Osteoblast (primary cell): Measurements from ENCODE around the gene DNAJB13. TPM values are rescaled to one million over a fixed set of nuclear protein-coding genes. Genes with fewer than 3 reads are reported as not detected.

Experiments used
- DNase-seq: peaks from one replicate; pipeline ENCODE4 v3.0.0; 2011; ENCODE audit warnings: low spot score, mixed read lengths; ENCODE audit not compliant: insufficient read length; ENCODE audit errors: missing footprints
- H2AFZ ChIP-seq: 2 replicates; pipeline ENCODE4 v1.6.0; 2011; ENCODE audit warnings: mild to moderate bottlenecking, low read length
- H3K27ac ChIP-seq: 2 replicates; pipeline ENCODE4 v1.5.1; 2011; ENCODE audit warnings: mild to moderate bottlenecking, low read depth, low read length, moderate library complexity
- H3K27me3 ChIP-seq: 2 replicates; pipeline ENCODE4 v1.6.0; 2012; ENCODE audit warnings: mild to moderate bottlenecking, control low read depth, inconsistent platforms, low read length, moderate library complexity; ENCODE audit not compliant: insufficient read depth
- H3K36me3 ChIP-seq: 2 replicates; pipeline ENCODE4 v1.5.1; 2011; ENCODE audit warnings: mild to moderate bottlenecking, low read length, control low read depth, moderate library complexity; ENCODE audit not compliant: insufficient read depth
- H3K4me1 ChIP-seq: 2 replicates; pipeline ENCODE4 v1.5.1; 2011; ENCODE audit warnings: mild to moderate bottlenecking, low read length, control low read depth, moderate library complexity; ENCODE audit not compliant: insufficient read depth
- H3K4me2 ChIP-seq: 2 replicates; pipeline ENCODE4 v1.6.0; 2011; ENCODE audit warnings: mild to moderate bottlenecking, low read length; ENCODE audit not compliant: insufficient read depth
- H3K4me3 ChIP-seq: fragments of 200-600 bp; sonication (generic); 3 replicates; pipeline ENCODE4 v1.5.1; 2012; ENCODE audit warnings: mild to moderate bottlenecking, low read length, inconsistent platforms; ENCODE audit not compliant: insufficient read depth
- H3K79me2 ChIP-seq: 2 replicates; pipeline ENCODE4 v1.6.0; 2012; ENCODE audit warnings: mild to moderate bottlenecking, low read length, control low read depth, inconsistent platforms; ENCODE audit not compliant: insufficient read depth
- H3K9me3 ChIP-seq: 2 replicates; pipeline ENCODE4 v1.5.1; 2011; ENCODE audit warnings: low read depth, low read length, control low read depth
- H4K20me1 ChIP-seq: 2 replicates; pipeline ENCODE4 v1.6.0; 2012; ENCODE audit warnings: mild to moderate bottlenecking, low read length, control low read depth; ENCODE audit not compliant: insufficient read depth
- total RNA-seq: library from RNA; depleted of rRNA; stranded (reverse); fragments of >200 nt; gene quantifications from 2 replicates; pipeline ENCODE4 v1.2.3, GENCODE V29; 2012
- TF ChIP-seq, protein P1 (sequence below): IDR thresholded peaks from 2 replicates; pipeline ENCODE4 v1.5.1; 2011; ENCODE audit warnings: mild to moderate bottlenecking, low read depth, low read length, moderate library complexity; ENCODE audit errors: extremely low read depth

The DNAJB13 gene
- total RNA-seq, 1 donor, result not detected

DNA sequence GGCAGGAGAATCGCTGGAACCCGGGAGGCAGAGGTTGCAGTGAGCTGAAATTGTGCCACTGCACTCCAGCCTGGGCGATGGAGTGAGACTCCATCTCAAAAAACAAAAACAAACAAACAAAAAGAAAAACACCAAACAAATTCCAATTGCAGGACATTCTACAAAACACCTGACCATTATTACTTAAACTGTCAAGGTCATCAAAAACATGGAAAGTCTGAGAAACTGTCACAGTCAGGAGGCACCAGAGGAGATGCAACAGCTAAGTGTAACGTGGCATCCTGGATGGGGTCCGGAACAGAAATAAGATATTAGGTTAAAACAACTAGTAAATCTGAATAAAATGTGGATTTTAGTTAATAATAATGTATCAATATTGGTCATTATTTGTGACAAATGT is 914 bp upstream of the DNAJB13 start:
- H2AFZ ChIP-seq, result no peak overlapping the region
- peaks cover 3% of the 10 kb centered on the region for H3K9me3 ChIP-seq
- no peaks in the 10 kb centered on the region for H3K79me2 ChIP-seq
- H3K4me3 ChIP-seq, result no peak overlapping the region
- no peaks in the 10 kb centered on the region for H3K27me3 ChIP-seq
- no peak overlapping the region for H3K4me2 ChIP-seq
- DNase-seq, result no peak
- H3K4me1 ChIP-seq, result no peaks in the 10 kb centered on the region
- H3K36me3 ChIP-seq, result no peaks in the 10 kb centered on the region
- H3K27ac ChIP-seq, result no peak overlapping the region
- H4K20me1 ChIP-seq, result no peaks in the 10 kb centered on the region
- TF ChIP-seq, protein P1, sequence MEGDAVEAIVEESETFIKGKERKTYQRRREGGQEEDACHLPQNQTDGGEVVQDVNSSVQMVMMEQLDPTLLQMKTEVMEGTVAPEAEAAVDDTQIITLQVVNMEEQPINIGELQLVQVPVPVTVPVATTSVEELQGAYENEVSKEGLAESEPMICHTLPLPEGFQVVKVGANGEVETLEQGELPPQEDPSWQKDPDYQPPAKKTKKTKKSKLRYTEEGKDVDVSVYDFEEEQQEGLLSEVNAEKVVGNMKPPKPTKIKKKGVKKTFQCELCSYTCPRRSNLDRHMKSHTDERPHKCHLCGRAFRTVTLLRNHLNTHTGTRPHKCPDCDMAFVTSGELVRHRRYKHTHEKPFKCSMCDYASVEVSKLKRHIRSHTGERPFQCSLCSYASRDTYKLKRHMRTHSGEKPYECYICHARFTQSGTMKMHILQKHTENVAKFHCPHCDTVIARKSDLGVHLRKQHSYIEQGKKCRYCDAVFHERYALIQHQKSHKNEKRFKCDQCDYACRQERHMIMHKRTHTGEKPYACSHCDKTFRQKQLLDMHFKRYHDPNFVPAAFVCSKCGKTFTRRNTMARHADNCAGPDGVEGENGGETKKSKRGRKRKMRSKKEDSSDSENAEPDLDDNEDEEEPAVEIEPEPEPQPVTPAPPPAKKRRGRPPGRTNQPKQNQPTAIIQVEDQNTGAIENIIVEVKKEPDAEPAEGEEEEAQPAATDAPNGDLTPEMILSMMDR, result no peak

DNA sequence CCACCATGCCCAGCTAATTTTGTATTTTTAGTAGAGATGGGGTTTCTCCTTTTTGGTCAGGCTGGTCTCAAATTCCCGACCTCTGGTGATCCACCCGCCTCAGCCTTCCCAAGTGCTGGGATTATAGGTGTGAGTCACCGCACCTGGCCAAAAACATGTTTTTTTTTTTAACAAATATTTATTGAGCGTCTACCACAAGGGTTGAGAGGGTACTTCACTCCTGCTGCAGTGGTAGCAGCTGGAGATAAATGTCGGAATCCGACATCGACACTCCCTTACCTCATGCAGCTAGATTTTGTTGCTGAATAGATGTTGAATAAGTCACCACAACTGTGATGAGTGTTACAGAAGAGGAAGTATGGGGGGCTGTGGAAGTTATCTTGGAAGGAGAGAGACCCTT is 971 bp downstream of the DNAJB13 start:
- Histone ChIP-seq H3K27me3 (no peaks in the 10 kb centered on the region), H3K9me3 (peaks cover under 1% of the 10 kb centered on the region), H2AFZ (no peak overlapping the region), H3K4me2 (no peak overlapping the region), H4K20me1 (no peaks in the 10 kb centered on the region), H3K4me1 (peaks cover 5% of the 10 kb centered on the region), H3K4me3 (no peak overlapping the region), H3K79me2 (no peaks in the 10 kb centered on the region), H3K36me3 (no peaks in the 10 kb centered on the region), H3K27ac (no peak overlapping the region)
- TF ChIP-seq, protein P1, result no peak
- DNase-seq, result no peak

GRCh38 chr11:73956876-73957653 is 6.2 kb downstream of the DNAJB13 start:
- H3K79me2 ChIP-seq, result no peaks in the 10 kb centered on the region
- peak overlapping the region; percentile 41 for H2AFZ ChIP-seq
- no peaks in the 10 kb centered on the region for H4K20me1 ChIP-seq
- no peak overlapping the region for H3K27ac ChIP-seq
- no peaks in the 10 kb centered on the region for H3K36me3 ChIP-seq
- TF ChIP-seq, protein P1, result no peak
- peaks cover 11% of the 10 kb centered on the region for H3K4me1 ChIP-seq
- H3K4me3 ChIP-seq, result no peak overlapping the region
- no peaks in the 10 kb centered on the region for H3K27me3 ChIP-seq
- H3K4me2 ChIP-seq, result no peak overlapping the region
- no peak for DNase-seq
- H3K9me3 ChIP-seq, result no peaks in the 10 kb centered on the region

DNA sequence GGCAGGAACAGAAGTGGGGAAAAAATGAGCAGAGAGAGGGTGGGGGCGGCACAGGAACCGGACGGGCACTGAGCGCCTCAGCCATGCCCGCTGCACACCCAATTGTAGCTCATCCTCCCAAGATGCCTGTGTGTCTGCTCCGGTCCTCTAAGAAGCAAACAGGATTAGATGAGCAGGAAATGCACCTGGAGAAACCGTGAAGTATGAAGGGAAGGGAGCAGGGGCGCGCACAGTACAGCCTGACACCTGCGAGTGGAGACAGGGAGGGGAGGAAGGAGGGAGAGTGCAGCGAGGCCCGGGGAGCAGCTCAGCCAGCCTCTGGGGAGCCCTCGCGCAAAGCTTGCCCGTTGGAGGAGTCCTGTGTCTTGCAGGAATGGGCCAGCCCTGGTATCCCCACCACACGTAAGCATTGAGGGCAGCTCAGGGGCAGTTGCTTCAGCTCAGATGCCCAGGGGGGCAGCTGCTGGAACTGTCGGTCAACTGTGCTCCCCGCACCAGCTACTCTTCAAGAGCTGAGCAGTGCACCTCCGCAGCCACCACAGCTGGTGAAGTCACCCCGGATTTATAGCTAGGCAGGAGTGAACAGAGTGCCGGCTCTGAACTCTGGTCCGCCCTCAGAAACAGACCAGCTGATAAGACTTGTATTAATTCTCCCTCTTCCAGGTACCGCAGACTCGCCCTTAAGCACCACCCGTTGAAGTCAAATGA is 7.0 kb downstream of the DNAJB13 start:
- H4K20me1 ChIP-seq, result no peaks in the 10 kb centered on the region
- no peak overlapping the region for H3K27ac ChIP-seq
- TF ChIP-seq, protein P1, result no peak
- H3K4me1 ChIP-seq, result peaks cover 11% of the 10 kb centered on the region
- H2AFZ ChIP-seq, result peak overlapping the region; percentile 41
- no peak for DNase-seq
- no peaks in the 10 kb centered on the region for H3K9me3 ChIP-seq
- no peaks in the 10 kb centered on the region for H3K36me3 ChIP-seq
- H3K4me3 ChIP-seq, result no peak overlapping the region
- no peaks in the 10 kb centered on the region for H3K79me2 ChIP-seq
- H3K27me3 ChIP-seq, result no peaks in the 10 kb centered on the region
- no peak overlapping the region for H3K4me2 ChIP-seq
